ENCODE results near the gene ZNF791.
A peak's percentile ranks its signal among the peaks of the same experiment; 100 is the strongest.

ZNF791 gene

GRCh38 chr19:12681074-12681987 lies 70.6 kb downstream of the ZNF791 start, which contains the start of gene DHPS:
Gene DHPS (minus strand): TSS chr19:12681880. CDS start chr19:12681766, 114 bp downstream.
- H3K27me3 ChIP-seq (ENCODE audit: insufficient read depth, poor library complexity, severe bottlenecking), result no peaks in the 10 kb centered on the region
- peak within 1 kb of the TSS; percentile 96 for H3K27ac ChIP-seq (replicated peaks)
- TF ChIP-seq SPI1 (IDR thresholded peaks at IDR 0.05; ENCODE audit: borderline replicate concordance, low read depth), result peak; percentile 35; the same call in 1 of the 2 replicates
- TF ChIP-seq, protein P1, sequence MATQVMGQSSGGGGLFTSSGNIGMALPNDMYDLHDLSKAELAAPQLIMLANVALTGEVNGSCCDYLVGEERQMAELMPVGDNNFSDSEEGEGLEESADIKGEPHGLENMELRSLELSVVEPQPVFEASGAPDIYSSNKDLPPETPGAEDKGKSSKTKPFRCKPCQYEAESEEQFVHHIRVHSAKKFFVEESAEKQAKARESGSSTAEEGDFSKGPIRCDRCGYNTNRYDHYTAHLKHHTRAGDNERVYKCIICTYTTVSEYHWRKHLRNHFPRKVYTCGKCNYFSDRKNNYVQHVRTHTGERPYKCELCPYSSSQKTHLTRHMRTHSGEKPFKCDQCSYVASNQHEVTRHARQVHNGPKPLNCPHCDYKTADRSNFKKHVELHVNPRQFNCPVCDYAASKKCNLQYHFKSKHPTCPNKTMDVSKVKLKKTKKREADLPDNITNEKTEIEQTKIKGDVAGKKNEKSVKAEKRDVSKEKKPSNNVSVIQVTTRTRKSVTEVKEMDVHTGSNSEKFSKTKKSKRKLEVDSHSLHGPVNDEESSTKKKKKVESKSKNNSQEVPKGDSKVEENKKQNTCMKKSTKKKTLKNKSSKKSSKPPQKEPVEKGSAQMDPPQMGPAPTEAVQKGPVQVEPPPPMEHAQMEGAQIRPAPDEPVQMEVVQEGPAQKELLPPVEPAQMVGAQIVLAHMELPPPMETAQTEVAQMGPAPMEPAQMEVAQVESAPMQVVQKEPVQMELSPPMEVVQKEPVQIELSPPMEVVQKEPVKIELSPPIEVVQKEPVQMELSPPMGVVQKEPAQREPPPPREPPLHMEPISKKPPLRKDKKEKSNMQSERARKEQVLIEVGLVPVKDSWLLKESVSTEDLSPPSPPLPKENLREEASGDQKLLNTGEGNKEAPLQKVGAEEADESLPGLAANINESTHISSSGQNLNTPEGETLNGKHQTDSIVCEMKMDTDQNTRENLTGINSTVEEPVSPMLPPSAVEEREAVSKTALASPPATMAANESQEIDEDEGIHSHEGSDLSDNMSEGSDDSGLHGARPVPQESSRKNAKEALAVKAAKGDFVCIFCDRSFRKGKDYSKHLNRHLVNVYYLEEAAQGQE (IDR thresholded peaks at IDR 0.05; ENCODE audit: insufficient replicate concordance, low read depth), result peak; percentile 37
- TF ChIP-seq, protein P2, sequence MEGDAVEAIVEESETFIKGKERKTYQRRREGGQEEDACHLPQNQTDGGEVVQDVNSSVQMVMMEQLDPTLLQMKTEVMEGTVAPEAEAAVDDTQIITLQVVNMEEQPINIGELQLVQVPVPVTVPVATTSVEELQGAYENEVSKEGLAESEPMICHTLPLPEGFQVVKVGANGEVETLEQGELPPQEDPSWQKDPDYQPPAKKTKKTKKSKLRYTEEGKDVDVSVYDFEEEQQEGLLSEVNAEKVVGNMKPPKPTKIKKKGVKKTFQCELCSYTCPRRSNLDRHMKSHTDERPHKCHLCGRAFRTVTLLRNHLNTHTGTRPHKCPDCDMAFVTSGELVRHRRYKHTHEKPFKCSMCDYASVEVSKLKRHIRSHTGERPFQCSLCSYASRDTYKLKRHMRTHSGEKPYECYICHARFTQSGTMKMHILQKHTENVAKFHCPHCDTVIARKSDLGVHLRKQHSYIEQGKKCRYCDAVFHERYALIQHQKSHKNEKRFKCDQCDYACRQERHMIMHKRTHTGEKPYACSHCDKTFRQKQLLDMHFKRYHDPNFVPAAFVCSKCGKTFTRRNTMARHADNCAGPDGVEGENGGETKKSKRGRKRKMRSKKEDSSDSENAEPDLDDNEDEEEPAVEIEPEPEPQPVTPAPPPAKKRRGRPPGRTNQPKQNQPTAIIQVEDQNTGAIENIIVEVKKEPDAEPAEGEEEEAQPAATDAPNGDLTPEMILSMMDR (IDR thresholded peaks at IDR 0.05; ENCODE audit: insufficient read depth, low read length), result no peak
- peak; percentile 86 for TF ChIP-seq GABPA (IDR thresholded peaks at IDR 0.05; ENCODE audit: low read depth)
- peak; percentile 77 for TF ChIP-seq POLR2AphosphoS5 (IDR thresholded peaks at IDR 0.05; ENCODE audit: low read depth)
- peak; percentile 97 to 98 for DNase-seq (ENCODE audit: low read depth in 1 of 2, low spot score in 1 of 2)
- H3K4me3 ChIP-seq (replicated peaks; ENCODE audit: insufficient read depth, low read length), result peak within 1 kb of the TSS; percentile 79

All from HL-60 (cell line).